Myocyte (in vitro differentiated cells): ENCODE measurements around the gene LUC7L2. TPM values are rescaled to one million over a fixed set of nuclear protein-coding genes. Genes with fewer than 3 reads are reported as not detected.
A peak's percentile ranks its signal among the peaks of the same experiment; 100 is the strongest.
"Not testable (repeated sequence)": the region's sequence is repeated elsewhere in the genome, so short reads cannot be mapped to it uniquely, and the experiment has no call there.

ENCODE experiments used
- DNase-seq: peaks from one replicate; pipeline ENCODE4 v3.0.0-alpha.2; 2012; ENCODE audit warnings: low read depth
- polyA plus RNA-seq: library from polyadenylated mRNA; unstranded; fragments of >200 nt; gene quantifications from one replicate; pipeline ENCODE4 v1.2.1, GENCODE V29; 2012; ENCODE audit warnings: missing spikeins
- total RNA-seq: library from RNA; depleted of rRNA; stranded (reverse); fragments of >200 nt; gene quantifications from 2 replicates; pipeline ENCODE4 v1.2.3, GENCODE V29; 2014

LUC7L2 gene
- total RNA-seq, result 81.1 and 82.3 TPM in 2 replicates
- 58.3 TPM for polyA plus RNA-seq

- peak; percentile 100 for DNase-seq
Measured at GRCh38 chr7:139359366-139360209, at the start of gene LUC7L2. TSS of gene LUC7L2 (plus strand) at chr7:139359894. CDS start at chr7:139360262, 368 bp downstream.

DNA sequence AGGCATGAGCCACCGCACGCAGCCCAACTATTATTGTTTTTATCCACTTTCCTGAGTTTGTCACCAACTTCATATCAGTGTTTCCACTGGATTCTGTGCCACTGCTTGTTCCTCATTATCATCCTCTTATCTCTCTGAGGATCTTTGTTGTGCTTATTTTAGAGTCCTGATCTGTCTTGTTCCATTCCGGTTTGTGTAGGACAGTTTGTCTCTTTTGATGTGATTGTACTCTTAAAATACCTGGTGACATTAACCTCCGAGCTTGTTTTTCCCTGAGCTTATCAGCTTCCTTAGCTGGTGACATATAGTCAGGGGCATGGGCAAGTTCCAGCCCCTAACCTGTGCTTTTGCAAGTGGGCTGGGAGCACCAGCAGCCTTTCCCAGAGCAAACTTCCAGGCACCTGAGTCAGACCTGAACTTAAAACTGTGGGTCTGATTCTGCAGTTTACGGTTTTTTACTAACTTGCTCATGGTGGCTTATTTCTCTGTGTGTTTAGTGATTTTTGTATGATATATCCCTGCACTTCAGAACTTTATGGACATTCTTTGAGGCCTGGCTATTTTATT, 41.7 kb upstream of the LUC7L2 start:
- no peak for DNase-seq

GRCh38 chr7:139321071-139321745, 38.5 kb upstream of the LUC7L2 start:
- DNase-seq, result peak; percentile 63

DNA sequence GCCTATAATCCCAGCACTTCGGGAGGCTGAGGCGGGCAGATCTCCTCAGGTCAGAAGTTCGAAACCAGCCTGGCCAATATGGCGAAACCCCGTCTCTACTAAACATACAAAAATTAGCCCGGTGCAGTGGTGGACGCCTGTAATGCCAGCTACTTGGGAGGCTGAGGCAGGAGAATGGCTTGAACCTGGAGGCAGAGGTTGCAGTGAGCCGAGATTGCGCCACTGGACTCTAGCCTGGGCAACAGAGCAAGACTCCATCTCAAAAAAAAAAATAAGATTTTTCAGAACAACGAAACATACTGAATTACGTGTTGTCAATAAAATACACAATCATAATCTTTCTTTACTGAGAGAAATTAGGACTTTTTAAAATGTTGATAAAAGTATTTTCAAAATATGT, 35.0 kb upstream of the LUC7L2 start:
- DNase-seq, result not testable (repeated sequence)

DNA sequence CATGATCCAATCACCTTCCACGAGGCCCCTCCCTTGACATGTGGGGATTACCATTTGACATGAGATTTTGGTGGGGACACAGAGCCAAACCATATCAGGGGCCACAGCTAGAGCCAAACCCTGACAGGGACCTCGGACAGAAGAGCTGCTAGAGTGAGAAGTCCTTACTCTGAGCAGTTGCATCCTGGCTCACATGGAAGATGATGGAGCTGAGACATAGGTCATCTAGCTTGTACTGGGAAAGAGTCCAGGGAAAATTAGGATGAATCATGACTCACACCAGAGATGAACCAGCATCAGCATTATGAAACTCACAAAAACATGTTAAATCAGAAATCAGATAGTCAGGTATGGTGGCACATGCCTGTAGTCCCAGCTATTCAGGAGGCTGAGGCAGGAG, 31.3 kb upstream of the LUC7L2 start:
- peak; percentile 44 for DNase-seq

DNA sequence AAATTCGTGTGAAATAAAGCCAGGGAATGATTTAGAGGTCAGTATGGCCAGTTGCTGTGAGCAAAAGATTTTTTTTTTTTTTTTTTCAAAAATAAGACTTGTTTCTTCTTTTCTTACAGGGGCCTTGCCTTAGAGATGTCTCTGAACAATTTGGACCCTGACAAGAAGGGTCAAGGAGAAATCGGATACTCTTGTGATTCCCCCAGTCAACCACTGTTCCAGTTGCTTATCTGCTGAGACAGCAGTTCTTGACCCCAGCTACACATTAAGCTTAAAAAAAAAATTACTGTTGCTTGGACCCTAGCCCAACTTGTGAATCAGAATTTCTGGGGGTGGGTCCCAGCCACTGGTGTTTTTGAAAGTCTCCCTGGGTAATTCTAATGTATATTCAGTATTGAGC, 30.6 kb upstream of the LUC7L2 start:
- DNase-seq, result no peak

DNA sequence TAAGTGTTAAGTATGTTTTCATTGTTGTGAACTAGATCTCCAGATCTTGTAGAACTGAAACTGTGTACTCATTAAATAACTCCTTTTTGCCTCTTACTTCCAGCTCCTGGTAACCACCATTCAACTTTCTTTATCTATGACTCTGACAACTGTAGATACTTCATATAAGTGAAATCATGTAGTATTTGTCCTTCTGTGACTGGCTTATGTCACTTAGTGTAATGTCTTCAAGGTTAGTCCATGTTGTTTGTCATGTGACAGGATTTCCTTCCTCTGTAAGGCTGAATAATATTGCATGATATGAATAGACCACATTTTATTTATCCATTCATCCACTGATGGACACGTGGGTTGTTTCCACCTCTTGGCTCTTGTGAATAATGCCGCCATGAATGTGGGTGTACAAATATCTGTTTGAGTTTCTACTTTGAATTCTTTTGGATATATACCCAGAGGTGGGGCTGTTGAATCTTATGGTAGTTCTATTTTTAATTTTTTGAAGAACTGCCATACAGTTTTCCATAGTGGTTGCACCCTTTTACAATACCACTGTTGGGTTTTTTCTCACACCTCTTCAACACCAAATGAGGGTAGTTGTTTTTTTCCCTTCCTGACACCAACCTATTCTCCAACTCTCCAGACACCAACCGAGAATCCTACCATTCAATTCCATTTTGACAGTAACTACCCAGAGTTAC, 29.2 kb upstream of the LUC7L2 start:
- DNase-seq, result no peak

GRCh38 chr7:139332697-139333359, 26.9 kb upstream of the LUC7L2 start:
- DNase-seq, result no peak

GRCh38 chr7:139333443-139333842, 26.3 kb upstream of the LUC7L2 start:
- DNase-seq, result not testable (repeated sequence)

DNA sequence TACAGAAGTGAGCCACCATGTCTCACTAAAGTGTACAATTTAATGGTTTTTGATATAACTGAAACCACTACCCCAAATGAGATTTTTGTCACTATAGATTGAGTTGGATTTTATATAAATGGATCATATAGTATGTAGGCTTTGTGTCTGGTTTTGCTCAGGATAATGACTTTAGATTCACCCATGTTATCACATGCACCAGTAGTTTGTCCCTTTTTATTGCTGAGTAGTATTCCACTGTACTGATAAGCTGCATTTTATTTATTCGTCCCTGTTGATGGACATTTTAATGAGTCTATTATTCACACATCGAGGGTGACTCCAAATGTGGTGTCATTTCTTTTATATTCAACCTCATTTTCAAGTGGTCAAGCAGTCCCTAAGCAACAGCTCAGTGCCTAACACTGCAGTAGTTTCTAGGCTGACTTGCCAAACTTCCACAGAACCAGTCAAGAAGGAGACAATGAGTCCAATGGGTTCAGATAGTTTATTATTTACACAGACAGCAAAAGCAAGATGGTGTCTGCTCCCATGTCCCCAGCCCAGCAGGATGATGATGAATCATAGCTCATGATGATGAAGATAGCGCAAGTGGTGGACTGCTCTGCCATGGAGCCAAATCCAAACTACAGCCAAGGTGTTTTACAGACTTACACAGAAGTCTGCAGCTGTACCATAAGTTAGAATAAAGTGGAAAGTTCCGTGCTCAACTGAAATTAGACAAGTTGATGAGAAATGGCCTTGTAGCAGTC, 25.1 kb upstream of the LUC7L2 start:
- no peak for DNase-seq

DNA sequence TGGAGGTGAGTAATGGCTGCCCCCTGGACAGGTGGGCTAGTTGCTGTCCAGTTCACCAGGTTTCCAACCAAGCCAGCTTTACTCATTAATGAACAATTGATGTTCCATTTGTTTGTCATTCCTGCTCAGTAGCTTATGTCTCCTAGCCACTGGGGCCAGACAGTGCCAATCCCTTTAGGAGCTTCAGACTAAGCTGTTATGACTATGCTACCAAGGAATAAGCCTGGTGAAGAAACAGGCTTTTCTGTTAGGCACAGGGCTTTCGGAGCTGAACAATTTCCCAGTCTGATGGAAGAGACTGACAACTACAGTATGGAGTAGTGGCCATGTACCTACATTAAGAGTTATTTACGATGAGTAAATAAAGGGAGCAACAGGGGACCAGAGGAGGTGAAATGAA, 20.7 kb upstream of the LUC7L2 start:
- no peak for DNase-seq

DNA sequence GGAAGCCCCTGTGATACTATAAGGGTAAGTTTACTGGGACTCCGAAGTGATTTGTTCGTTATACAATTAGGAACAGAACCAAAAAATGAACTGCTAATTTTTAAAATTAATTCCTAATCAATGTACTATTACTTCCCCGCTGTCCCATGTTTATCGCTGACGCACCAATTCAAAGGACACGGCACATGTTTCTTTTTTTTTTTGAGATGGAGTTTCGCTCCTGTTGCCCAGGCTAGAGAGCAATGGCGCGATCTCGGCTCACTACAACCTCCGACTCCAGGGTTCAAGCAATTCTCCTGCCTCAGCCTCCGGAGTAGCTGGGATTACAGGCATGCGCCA, 20.0 kb upstream of the LUC7L2 start:
- no peak for DNase-seq

GRCh38 chr7:139340037-139340807, 19.5 kb upstream of the LUC7L2 start:
- DNase-seq, result peak; percentile 100

- DNase-seq, result no peak
Measured at GRCh38 chr7:139340808-139341057, 19.0 kb upstream of the LUC7L2 start.

DNA sequence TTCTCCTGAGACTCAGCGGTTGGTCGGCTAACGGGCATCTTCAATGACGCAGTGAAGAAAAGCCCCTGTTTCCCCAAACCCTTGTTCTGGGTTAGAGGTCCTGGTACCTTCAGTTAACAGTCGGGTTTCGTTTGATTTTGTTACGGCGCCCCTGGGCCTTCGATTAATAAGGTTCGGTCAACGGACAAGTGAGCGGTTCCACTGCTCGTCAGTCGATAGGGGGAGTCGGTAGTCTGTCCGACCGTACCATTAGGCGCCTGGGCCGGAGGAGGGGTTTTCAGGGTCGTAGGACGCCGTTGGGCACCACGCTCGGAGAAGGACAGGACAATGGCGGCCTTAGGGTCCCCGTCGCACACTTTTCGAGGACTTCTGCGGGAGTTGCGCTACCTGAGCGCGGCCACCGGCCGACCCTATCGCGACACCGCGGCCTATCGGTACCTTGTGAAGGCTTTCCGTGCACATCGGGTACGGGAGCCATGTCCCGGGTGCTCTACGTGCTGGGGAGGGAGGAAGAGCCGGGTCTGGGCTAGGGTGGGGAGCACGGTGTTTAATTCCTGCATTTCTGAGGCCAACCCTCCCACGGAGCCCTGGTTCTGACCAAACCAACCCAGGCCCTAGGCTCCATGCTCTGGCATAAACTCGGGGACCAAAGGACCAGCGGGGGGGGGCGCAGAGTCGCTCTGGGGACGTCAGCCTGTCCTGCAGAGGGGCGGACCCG, 18.5 kb upstream of the LUC7L2 start, which contains the start of gene FMC1:
TSS of gene FMC1 (plus strand) at position 280 of the 718 bp plus-strand sequence. CDS start at position 328, 48 bp downstream.
- DNase-seq, result peak; percentile 98

DNA sequence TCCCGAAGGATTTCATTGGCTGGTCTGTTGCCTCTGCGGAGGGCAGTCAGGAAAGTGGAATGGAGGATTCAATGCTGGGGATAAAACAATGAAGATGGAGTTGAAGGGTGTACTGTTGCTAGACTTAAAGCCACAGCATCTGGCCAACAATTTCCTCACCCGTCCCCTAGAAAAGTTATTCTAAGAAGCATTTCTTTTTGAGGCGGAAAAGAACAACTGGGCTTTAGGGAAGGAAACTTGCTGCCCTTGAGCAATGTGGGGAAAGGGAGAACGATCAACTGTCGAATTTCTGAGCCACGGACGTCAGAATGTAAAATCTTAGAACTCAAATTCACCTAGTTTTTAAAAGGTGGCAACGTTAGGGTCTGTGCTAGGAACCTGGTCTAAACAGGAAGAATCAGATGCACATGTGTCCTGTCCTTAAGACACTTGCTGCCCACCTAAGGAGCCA, 17.9 kb upstream of the LUC7L2 start:
- DNase-seq, result no peak

DNA sequence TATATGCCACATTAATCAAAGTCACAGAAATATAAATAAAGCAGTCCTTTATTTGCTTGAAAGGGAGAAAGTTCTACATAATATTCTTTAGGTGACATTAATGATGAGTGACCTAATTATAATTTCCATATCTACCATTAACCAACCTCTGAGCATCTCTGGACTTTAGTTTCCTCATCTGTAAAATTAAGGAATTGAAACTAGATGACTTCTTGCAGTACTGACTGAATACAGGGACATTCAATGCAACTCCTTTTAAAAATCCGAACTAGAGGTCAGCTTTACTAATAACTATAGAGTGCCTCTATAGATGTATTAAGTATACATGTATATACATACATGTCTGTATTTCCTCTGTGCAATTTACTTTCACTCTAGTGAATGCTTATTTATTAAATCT, 14.7 kb upstream of the LUC7L2 start:
- DNase-seq, result no peak

GRCh38 chr7:139351027-139351426, 8.7 kb upstream of the LUC7L2 start:
- DNase-seq, result no peak

DNA sequence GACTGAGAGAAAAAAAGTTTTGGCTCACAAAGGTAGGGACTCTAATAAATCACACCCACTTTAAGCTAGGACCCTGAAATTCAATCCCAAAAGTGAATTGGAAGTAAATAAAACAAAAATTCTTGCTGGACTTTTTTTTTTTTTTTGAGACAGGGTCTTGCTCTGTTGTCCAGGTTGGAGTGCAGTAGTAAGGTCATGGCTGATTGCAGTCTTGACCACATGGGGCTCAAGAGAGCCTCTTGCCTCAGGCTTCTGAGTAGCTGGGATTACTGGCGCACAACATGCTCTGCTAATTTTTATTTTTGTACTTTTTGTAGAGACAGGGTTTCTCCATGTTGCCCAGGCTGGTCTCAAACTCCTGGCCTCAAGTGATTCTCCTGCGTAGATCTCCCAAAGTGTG, 5.0 kb upstream of the LUC7L2 start:
- no peak for DNase-seq
